Pancreas (tissue), 10 donors: ENCODE measurements around the gene E2F2. TPM values are rescaled to one million over a fixed set of nuclear protein-coding genes. Genes with fewer than 3 reads are reported as not detected.
"Not testable (repeated sequence)": the region's sequence is repeated elsewhere in the genome, so short reads cannot be mapped to it uniquely, and the experiment has no call there.

Experiments
- ATAC-seq, 4 donors: fragments of 200-7000 bp; cut with Tn5 transposase; one replicate each; pipeline versions ENCODE4 v1.8.0 to v1.9.1; 2020; ENCODE audit warnings: mild to moderate bottlenecking in 4 of 4, moderate library complexity in 4 of 4
- DNase-seq, 6 donors: peaks; one replicate each; pipeline ENCODE4 v3.0.0-alpha.2; 2020
- FAIRE-seq: peaks from 2 replicates; lab custom pipeline; 2012; peaks lifted over from hg19 to GRCh38; lab: Jason Lieb, UNC
- H3K27ac ChIP-seq, 4 donors: fragments of 200-600 bp; sonication (generic); 1 replicate in 3 of 4; 2 replicates in 1 of 4; pipeline versions ENCODE4 v1.5.0 to v1.8.0; 2020
- H3K27me3 ChIP-seq, 4 donors: fragments of 200-600 bp; one replicate each; pipeline ENCODE4 v1.8.0; 2021
- H3K36me3 ChIP-seq, 3 donors: fragments of 200-600 bp; sonication (generic) in 1 of 3; one replicate each; pipeline versions ENCODE4 v1.5.0 to v1.8.0; 2020 to 2021
- H3K4me1 ChIP-seq, 3 donors: fragments of 200-600 bp; one replicate each; pipeline ENCODE4 v1.8.0; 2021
- H3K4me3 ChIP-seq, 4 donors: fragments of 200-600 bp; sonication (generic) in 2 of 4; one replicate each; pipeline versions ENCODE4 v1.5.0 to v1.8.0; 2020 to 2021
- H3K9me3 ChIP-seq, 4 donors: fragments of 200-600 bp; one replicate each; pipeline ENCODE4 v1.8.0; 2021
- CTCF ChIP-seq, 4 donors: fragments of 200-600 bp; sonication (generic) in 3 of 4; IDR thresholded peaks; one replicate each; pipeline versions ENCODE4 v1.5.0 to v1.8.0; 2021; ENCODE audit warnings: antibody characterized with exemption in 4 of 4
- WGBS, 2 donors: extraction: QIAGEN DNeasy Blood & Tissue Kit; methylation state at CpG; one replicate each; pipeline ENCODE4 v1.1.7; 2013; 5-methylcytosine and 5-hydroxymethylcytosine counted together
- intact Hi-C, 3 donors: fragments of 100-400 bp; cut with DNase I; formaldehyde crosslinking; loops; one replicate each; pipeline versions ENCODE4 v1.11.1 to v1.14.2; 2022
- polyA plus RNA-seq, 2 donors: library from polyadenylated mRNA; stranded (reverse); fragments of 200-250 nt; gene quantifications; one replicate each; pipeline ENCODE4 v1.2.3, GENCODE V29; 2013
- total RNA-seq, 6 donors: library from RNA; stranded (reverse); fragmentation: NEBNext Ultra II Directional in 4 of 6; extraction: Animal tissue kit (Norgen Biotek cat#: 25700) in 4 of 6; gene quantifications; one replicate each; pipeline versions ENCODE4 v1.2.1 to v1.2.4, GENCODE V29; 2021 to 2023
- donor health status: healthy with polysubstance abuse.
- donor health status: DM: no; HTN: no; CAD: no; lungs with moderate emphysema.
- donor health status: DM: no; HTN: no; CAD: no.
- donor health status: control.
- donor health status: control.
- donor health status: Bipolar disorder and iron deficiency.
- donor health status: DM: yes; HTN: yes; CAD: no.
- donor health status: DM: no; HTN: no; CAD: no.
- donor health status: DM: no; HTN: no; CAD: no.
- donor health status: DM: yes; HTN: yes; CAD: no.

E2F2 gene
- total and polyA plus RNA-seq, 8 donors: 0.04 to 0.40 (median 0.15) TPM; not detected in 2

GRCh38 chr1:23506376-23507107 is 24.5 kb downstream of the E2F2 start:
- DNase-seq (no peak), ATAC-seq (no peak), FAIRE-seq (no peak)
- no peak overlapping the region for H3K4me3 ChIP-seq
- H3K27ac ChIP-seq: no peak overlapping the region
- H3K27me3 ChIP-seq: no peaks in the 10 kb centered on the region
- intact Hi-C loops: no loop called here
- no peaks in the 10 kb centered on the region for H3K36me3 ChIP-seq
- H3K4me1 ChIP-seq: no peaks in the 10 kb centered on the region
- 84 to 88% methylated on average over 13 of the region's 13 CpGs for WGBS, 2 donors
- H3K9me3 ChIP-seq: no peaks in the 10 kb centered on the region
- TF ChIP-seq CTCF (IDR thresholded peaks at IDR 0.05): no peak

- Histone ChIP-seq H3K4me1 (no peaks in the 10 kb centered on the region), H3K27ac (no peak overlapping the region), H3K4me3 (no peak overlapping the region), H3K36me3 (no peaks in the 10 kb centered on the region), H3K9me3 (no peaks in the 10 kb centered on the region), H3K27me3 (no peaks in the 10 kb centered on the region)
- intact Hi-C loops: no loop called here
- ATAC-seq (no peak), FAIRE-seq (no peak), DNase-seq (no peak)
- WGBS, 2 donors: 93 to 98% methylated on average over 6 of the region's 6 CpGs
- TF ChIP-seq CTCF (IDR thresholded peaks at IDR 0.05): no peak
Observed at GRCh38 chr1:23505851-23506250, 25.2 kb downstream of the E2F2 start.

GRCh38 chr1:23504156-23504555 is 26.9 kb downstream of the E2F2 start:
- ATAC-seq, H3K27ac ChIP-seq, H3K36me3 ChIP-seq, DNase-seq, H3K4me3 ChIP-seq, H3K9me3 ChIP-seq, H3K27me3 ChIP-seq, H3K4me1 ChIP-seq, FAIRE-seq, intact Hi-C loops: not testable (repeated sequence)
- 74 to 80% methylated on average over 12 to 24 of the region's 24 CpGs for WGBS, 2 donors

- WGBS, 2 donors: 38 to 64% methylated on average over 1 to 5 of the region's 6 CpGs
- no peak for FAIRE-seq
- intact Hi-C loops: no loop called here
- Histone ChIP-seq H3K27ac (no peak overlapping the region), H3K36me3 (no peaks in the 10 kb centered on the region), H3K9me3 (no peaks in the 10 kb centered on the region), H3K4me3 (no peak overlapping the region), H3K27me3 (no peaks in the 10 kb centered on the region), H3K4me1 (no peaks in the 10 kb centered on the region)
- no peak for DNase-seq
- TF ChIP-seq CTCF (IDR thresholded peaks at IDR 0.05): no peak
- no peak for ATAC-seq
Observed at GRCh38 chr1:23502951-23503350, 28.1 kb downstream of the E2F2 start.

GRCh38 chr1:23500466-23500865 is 30.6 kb downstream of the E2F2 start:
- Histone ChIP-seq H3K9me3 (no peaks in the 10 kb centered on the region), H3K4me1 (no peaks in the 10 kb centered on the region), H3K27me3 (no peaks in the 10 kb centered on the region), H3K36me3 (no peaks in the 10 kb centered on the region), H3K4me3 (no peak overlapping the region), H3K27ac (no peak overlapping the region)
- 40 to 48% methylated on average over 2 of the region's 2 CpGs for WGBS, 2 donors
- TF ChIP-seq CTCF (IDR thresholded peaks at IDR 0.05): no peak
- DNase-seq: no peak
- intact Hi-C loops: no loop called here
- ATAC-seq: no peak
- FAIRE-seq: no peak
